HG03097 (cell line): ENCODE results near the gene USP38.
"Not testable (repeated sequence)": the region's sequence is repeated elsewhere in the genome, so short reads cannot be mapped to it uniquely, and the experiment has no call there.

Source experiments
- ATAC-seq: cut with Tn5 transposase; IDR thresholded peaks from one replicate; pipeline ENCODE4 v1.9.1; 2021; ENCODE audit not compliant: unreplicated experiment, low FRiP score

Gene USP38

DNA sequence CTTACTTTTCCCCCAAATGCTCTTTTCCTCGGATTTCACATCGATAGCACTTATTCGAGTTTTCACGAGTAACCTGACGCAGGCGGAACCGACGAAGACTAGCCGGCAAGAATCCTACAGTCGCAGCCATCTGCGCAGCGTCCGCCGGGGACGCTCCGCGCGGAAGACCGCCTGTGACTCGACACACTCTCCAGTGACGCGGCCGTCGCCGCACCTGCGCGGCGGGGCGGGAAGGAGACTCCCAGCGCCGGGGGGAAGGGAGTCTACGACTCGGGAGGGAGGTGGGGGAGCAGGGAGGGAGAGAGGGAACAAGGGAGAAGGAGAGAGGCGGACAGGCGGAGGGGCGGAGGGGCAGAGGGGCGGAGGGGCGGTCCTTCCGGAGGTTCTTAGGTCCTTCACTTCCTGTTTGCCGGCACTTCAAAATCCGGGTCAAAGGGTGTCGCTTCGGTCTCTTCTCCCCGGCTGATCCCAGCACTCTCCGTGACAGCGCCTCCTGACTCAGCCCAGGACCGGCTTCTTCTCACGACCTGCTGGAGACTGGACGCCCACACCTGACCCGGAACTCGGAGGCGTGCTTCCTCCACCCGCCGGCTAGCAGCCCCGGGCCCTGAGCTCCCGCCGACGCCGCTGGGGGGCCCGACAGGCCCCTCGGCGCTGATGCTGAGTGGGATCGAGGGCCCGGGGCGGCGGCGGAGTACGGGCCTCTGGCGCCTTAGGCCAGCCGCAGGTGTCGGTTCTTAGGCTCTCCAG lies at the start of gene USP38:
TSS of gene USP38 (plus strand) at position 415 of the 750 bp plus-strand sequence. CDS start 534 bp downstream, outside the sequence.
- peak; percentile 71 for ATAC-seq

- no peak for ATAC-seq
These were observed 49.4 kb upstream of the USP38 start for GRCh38 chr4:143135358-143135757.

DNA sequence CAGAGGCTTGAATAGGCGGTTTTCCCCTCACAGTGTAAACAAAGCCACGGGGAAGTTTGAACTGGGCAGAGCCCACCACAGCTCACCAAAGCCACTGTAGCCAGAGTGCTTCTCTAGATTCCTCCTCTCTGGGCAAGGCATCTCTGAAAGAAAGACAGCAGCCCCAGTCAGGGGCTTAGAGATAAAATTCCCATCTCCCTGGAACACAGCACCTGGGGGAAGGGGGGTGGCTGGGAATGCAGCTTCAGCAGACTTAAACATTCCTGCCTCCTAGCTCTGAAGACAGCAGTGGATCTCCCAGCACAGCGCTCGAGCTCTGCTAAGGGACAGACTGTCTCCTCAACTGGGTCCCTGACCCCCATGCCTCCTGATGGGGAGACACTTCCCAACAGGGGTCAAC lies 44.0 kb upstream of the USP38 start:
- ATAC-seq, result no peak

- no peak for ATAC-seq
These were observed 36.2 kb upstream of the USP38 start for GRCh38 chr4:143148521-143148920.

DNA sequence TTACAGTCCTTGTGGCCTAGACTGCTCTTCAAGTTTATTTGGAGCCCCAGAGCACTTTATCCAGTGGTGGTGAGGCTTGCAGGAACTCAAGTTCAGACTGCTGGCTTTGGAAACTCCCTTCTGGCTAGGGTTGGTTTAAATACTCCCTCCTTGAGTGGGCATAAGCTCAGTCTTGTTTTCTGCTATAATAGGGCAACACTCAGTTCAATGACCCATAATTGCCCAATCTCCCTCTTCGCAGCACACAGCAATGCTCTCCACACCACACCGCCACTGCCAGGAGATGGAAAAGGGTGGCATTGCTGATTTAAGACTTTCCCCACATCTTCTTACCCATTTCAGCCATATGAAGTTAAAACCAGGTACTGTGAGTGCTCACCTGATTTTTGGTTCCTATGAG lies 27.9 kb upstream of the USP38 start:
- ATAC-seq, result no peak

DNA sequence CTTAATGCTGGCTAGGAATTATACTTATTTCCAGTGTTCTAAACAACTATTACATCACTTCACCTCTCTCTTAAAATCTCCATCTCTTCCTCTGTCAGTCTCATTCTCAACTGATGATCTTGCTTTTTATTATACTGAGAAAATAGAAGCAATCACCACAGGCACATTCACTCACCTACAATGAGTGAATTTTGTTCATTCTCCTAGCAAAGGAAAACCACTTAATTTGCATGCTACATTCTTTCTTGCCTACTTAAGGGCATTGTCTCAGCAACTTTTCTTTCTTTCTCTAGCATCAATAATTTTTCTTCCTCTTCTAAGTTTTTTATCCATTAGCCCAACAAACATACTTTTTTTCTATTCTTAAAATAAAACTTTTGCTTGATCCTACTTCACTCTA lies 21.1 kb upstream of the USP38 start:
- ATAC-seq, result no peak

DNA sequence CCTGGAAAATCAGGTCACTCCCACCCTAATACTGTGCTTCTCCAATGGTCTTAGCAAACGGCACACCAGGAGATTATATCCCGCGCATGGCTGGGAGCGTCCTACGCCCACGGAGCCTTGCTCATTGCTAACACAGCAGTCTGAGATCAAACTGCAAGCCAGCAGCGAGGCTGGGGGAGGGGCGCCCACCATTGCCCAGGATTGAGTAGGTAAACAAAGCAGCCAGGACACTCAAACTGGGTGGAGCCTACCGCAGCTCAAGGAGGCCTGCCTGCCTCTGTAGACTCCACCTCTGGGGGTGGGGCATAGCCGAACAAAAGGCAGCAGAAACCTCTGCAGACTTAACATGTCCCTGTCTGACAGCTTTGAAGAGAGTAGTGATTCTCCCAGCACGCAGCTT lies 18.0 kb upstream of the USP38 start:
- not testable (repeated sequence) for ATAC-seq

- no peak for ATAC-seq
These were observed 5.8 kb upstream of the USP38 start for GRCh38 chr4:143178923-143179322.

GRCh38 chr4:143183513-143184216 lies 1.1 kb upstream of the USP38 start:
- no peak for ATAC-seq

DNA sequence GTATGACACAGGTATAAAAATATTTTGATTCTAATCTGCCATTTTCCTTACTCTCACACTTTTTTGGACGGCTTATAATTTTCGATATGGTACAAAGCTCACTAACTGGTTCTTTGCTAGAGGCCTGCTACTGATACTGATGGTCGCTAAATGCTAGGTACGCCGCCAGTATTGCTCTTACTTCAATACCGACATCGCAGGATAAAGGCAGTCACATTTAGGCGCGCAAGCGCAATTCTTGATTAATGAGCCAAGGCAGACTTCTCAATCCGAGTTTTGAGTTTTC lies 557 bp upstream of the USP38 start:
- ATAC-seq, result peak; percentile 28

DNA sequence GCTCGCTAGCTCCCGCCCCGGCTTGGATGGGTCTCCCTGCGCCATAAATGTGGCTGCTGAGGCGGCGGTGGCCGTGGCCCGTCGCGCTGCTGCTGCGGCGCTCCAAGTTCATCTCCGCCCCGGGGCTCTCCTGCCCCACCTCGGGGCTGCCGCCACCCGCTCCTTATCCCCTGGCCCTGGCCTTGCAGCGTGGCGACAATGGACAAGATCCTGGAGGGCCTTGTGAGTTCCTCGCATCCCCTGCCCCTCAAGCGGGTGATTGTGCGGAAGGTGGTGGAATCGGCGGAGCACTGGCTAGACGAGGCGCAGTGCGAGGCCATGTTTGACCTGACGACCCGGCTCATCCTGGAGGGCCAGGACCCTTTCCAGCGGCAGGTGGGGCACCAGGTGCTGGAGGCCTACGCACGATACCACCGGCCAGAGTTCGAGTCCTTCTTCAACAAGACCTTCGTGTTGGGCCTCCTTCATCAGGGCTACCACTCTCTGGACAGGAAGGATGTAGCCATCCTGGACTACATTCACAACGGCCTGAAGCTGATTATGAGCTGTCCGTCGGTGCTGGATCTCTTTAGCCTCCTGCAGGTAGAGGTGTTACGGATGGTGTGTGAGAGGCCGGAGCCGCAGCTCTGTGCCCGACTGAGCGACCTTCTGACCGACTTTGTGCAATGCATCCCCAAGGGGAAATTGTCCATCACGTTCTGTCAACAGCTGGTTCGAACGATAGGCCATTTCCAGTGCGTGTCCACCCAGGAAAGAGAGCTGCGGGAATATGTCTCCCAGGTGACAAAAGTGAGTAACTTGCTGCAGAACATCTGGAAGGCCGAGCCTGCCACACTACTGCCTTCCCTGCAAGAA lies 763 bp downstream of the USP38 start:
- peak; percentile 18 for ATAC-seq

DNA sequence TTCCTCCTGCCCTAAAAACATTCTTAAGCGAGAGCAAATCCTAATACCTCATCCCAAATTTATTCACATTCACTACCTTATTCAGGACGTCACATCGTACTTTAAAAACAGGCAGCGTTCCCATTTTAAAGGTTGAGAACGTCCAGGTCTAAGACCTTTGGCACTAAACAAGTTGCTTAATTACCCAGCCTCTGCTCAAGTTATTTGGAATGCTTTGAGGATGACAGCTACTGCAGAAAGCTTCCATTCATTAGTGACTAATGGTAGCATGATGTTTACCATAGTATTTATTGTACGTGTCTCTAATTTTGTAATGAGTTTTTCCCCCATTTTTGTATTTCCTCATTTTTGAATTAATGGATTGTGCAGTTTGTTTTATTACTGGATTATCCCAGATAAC lies 1.5 kb downstream of the USP38 start:
- no peak for ATAC-seq

DNA sequence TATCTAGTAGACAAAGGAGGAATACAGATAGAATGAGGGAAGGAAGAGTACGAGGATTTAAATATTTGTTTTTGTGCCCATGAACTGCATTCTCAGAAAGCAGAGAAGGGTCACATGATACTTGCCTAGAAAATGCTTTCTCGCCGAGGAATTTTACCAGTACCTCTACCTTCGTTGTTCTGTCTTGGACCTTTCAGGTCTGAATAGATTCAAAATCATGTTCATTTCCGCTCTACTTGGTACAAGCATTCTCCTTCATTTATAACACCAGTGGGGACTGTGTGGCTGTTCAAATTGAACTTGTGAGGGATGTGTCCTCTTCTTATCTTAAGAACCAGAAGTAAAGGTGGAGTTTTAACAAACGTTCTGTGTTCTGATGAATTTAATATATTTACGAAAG lies 1.9 kb downstream of the USP38 start:
- no peak for ATAC-seq

DNA sequence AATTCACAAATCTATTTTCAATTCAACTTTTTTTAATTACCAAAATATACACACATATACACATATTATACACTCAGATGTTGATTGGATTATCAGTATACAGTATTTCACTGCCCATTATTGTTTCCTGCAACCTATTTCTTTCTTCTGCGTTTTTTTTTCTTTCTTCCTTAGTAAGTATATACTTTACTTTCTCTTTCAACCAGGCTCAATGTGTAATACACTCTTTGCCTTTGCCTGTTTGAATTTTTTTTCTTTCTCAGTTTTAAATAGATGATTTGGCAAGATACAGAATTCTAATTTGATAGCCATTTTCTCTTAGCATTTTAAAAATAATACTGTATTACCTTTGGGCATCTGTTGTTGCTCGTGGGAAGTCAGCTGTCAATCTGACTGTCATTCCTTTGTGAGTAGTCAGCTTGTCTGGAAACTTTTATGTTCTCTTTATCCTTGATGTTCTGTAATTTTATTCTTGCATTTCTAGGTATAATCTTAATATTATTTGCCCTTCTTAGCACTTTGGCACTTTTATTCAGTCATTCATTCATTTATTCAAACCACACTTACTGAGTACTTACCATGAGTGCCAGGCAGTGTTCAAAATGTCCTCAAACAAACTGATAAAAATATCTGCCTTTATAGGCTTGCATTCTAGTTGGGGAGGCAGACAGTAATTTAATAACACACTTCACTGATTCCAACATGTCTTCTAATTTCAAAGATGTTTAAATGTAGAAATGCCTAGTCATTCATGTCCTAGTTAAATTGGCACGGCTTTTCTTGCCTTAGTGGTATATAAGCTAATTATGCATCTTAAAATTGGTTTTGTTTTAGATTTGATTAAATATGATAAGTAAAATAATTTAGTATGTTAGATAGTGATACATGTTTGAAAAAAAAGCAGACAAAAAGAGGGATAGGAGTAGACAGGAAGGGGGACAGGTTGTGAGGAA lies 3.7 kb downstream of the USP38 start:
- ATAC-seq, result no peak

GRCh38 chr4:143189528-143189927 lies 4.8 kb downstream of the USP38 start:
- ATAC-seq, result no peak

DNA sequence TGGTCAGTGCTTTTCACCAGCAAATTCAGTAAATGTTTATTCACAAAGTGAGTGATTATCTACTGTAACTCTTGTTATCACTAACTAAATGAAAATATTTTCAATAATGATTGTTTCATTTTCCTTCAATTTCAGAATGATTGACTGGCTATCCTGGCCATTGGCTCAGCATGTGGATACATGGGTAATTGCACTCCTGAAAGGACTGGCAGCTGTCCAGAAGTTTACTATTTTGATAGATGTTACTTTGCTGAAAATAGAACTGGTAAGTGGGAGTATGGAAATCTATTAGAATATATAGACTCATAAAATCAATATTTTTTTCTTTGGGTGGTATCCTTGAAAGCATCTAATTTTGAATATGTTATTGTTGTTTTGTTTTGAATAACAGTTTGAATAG lies 10.9 kb downstream of the USP38 start:
- no peak for ATAC-seq

- no peak for ATAC-seq
These were observed 11.6 kb downstream of the USP38 start for GRCh38 chr4:143196323-143196722.

GRCh38 chr4:143199503-143199902 lies 14.8 kb downstream of the USP38 start:
- ATAC-seq, result no peak

GRCh38 chr4:143202824-143203223 lies 18.1 kb downstream of the USP38 start:
- no peak for ATAC-seq

DNA sequence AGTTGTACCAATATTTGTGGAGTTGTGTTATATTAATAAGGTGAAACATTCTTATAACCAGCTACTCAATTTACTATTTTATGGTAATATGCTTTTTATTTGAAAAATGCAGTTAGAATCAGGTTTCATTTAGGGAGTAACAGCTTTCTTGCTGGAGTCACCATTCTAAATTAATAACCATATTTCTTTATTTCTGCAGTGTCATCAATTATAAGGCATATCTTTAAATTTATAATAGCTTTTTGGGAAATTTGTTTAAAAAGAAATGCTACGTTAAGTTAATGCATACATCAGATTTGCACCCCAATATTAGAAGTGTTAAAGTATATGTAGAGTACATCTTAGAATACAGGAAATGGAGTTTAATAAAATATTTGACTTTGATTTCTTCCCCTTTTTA lies 18.9 kb downstream of the USP38 start:
- no peak for ATAC-seq
